SK-N-SH (cell line): ENCODE results near the gene PLEKHA4. TPM values are rescaled to one million over a fixed set of nuclear protein-coding genes. Genes with fewer than 3 reads are reported as not detected.

Experiments
- CTCF ChIA-PET: fragments of 300-600, 350-600 bp; formaldehyde crosslinking; extraction: SDS; loops from one replicate; lab custom pipeline; 2021; lab: Yijun Ruan, JAX
- POLR2A ChIA-PET: fragments of 350-600 bp; sonication (Branson Sonifier 250); formaldehyde crosslinking; extraction: SDS; loops from one replicate; lab custom pipeline; 2020; ENCODE audit warnings: antibody characterized with exemption, inconsistent platforms; lab: Yijun Ruan, JAX
- DNase-seq: peaks from one replicate; pipeline ENCODE4 v3.0.0; 2012
- H2AFZ ChIP-seq: fragments of 200-600 bp; sonication (generic); 2 replicates; pipeline ENCODE4 v1.8.1; 2016; ENCODE audit warnings: antibody characterized with exemption, mild to moderate bottlenecking, low read depth
- H3F3A ChIP-seq: fragments of 200-600 bp; sonication (generic); replicated peaks from 2 replicates; pipeline ENCODE3; 2016; ENCODE audit warnings: antibody characterized with exemption, mild to moderate bottlenecking; ENCODE audit not compliant: insufficient read depth
- H3K27ac ChIP-seq, 2 experiments: fragments of 200-500 bp in 1 of 2; fragments of 200-600 bp in 1 of 2; sonication (Bioruptor generic) in 1 of 2; sonication (generic), shearing (Covaris generic) in 1 of 2; 2 replicates each; pipeline versions ENCODE4 v1.5.1 to v1.6.1; 2014 to 2016; ENCODE audit warnings: low read depth in 2 of 2, inconsistent platforms in 1 of 2, low read length in 1 of 2, mild to moderate bottlenecking in 1 of 2, mixed read lengths in 1 of 2
- H3K27me3 ChIP-seq: fragments of 200-600 bp; sonication (generic), shearing (Covaris generic); 2 replicates; pipeline ENCODE4 v1.6.1; 2016; ENCODE audit warnings: mixed run types; ENCODE audit not compliant: insufficient read depth
- H3K36me3 ChIP-seq, 2 experiments: fragments of 200-500 bp in 1 of 2; fragments of 200-600 bp in 1 of 2; sonication (Bioruptor generic) in 1 of 2; sonication (generic) in 1 of 2; replicated peaks in 1 of 2; 2 replicates each; pipeline versions ENCODE3 to v1.5.1; 2014 to 2016; ENCODE audit warnings: low read length in 1 of 2, mild to moderate bottlenecking in 1 of 2; ENCODE audit not compliant: insufficient read depth in 2 of 2, control insufficient read depth in 1 of 2
- H3K4me1 ChIP-seq, 2 experiments: fragments of 200-500 bp in 1 of 2; fragments of 200-600 bp in 1 of 2; sonication (Bioruptor generic) in 1 of 2; sonication (generic), shearing (Covaris generic) in 1 of 2; 2 replicates each; pipeline versions ENCODE4 v1.5.1 to v1.6.1; 2014 to 2016; ENCODE audit warnings: low read depth in 1 of 2, low read length in 1 of 2, mixed run types in 1 of 2; ENCODE audit not compliant: insufficient read depth in 2 of 2, control insufficient read depth in 1 of 2
- H3K4me2 ChIP-seq: fragments of 200-600 bp; sonication (generic), shearing (Covaris generic); 2 replicates; pipeline ENCODE4 v1.6.1; 2017; ENCODE audit warnings: mixed run types
- H3K4me3 ChIP-seq, 2 experiments: fragments of 200-500 bp in 1 of 2; fragments of 200-600 bp in 1 of 2; sonication (Bioruptor generic) in 1 of 2; sonication (generic), shearing (Covaris generic) in 1 of 2; 2 replicates each; pipeline versions ENCODE4 v1.5.1 to v1.8.1; 2014 to 2016; ENCODE audit warnings: low read depth in 2 of 2, inconsistent platforms in 1 of 2, low read length in 1 of 2, mild to moderate bottlenecking in 1 of 2, mixed read lengths in 1 of 2, moderate library complexity in 1 of 2
- H3K79me2 ChIP-seq: fragments of 200-600 bp; sonication (generic); 2 replicates; pipeline ENCODE4 v1.8.1; 2017; ENCODE audit warnings: mild to moderate bottlenecking; ENCODE audit not compliant: insufficient read depth
- H3K9ac ChIP-seq: fragments of 200-600 bp; sonication (generic); 2 replicates; pipeline ENCODE4 v1.6.1; 2017; ENCODE audit warnings: mixed run types
- H3K9me2 ChIP-seq: fragments of 200-600 bp; sonication (generic); 2 replicates; pipeline ENCODE4 v1.6.1; 2017; ENCODE audit warnings: mixed run types
- H3K9me3 ChIP-seq: fragments of 200-600 bp; sonication (generic); 2 replicates; pipeline ENCODE4 v1.6.1; 2017; ENCODE audit warnings: mixed run types, mild to moderate bottlenecking, moderate library complexity
- H4K20me1 ChIP-seq: fragments of 200-600 bp; sonication (generic); 2 replicates; pipeline ENCODE4 v1.6.1; 2017; ENCODE audit warnings: mild to moderate bottlenecking, mixed run types; ENCODE audit not compliant: insufficient read depth
- CTCF ChIP-seq: fragments of 200-600 bp; sonication (generic); IDR thresholded peaks from 2 replicates; pipeline ENCODE4 v1.6.1; 2017; ENCODE audit warnings: antibody characterized with exemption, mild to moderate bottlenecking, moderate library complexity
- EP300 ChIP-seq, 2 experiments: IDR thresholded peaks; 2 replicates each; pipeline versions ENCODE4 v1.4.0 to v1.6.1; 2012; ENCODE audit warnings: borderline replicate concordance in 1 of 2, low read depth in 1 of 2, low read length in 1 of 2
- EZH2phosphoT487 ChIP-seq: fragments of 200-600 bp; sonication (generic); IDR thresholded peaks from 2 replicates; pipeline ENCODE4 v1.6.1; 2017; ENCODE audit warnings: low read depth, mixed run types, mild to moderate bottlenecking, antibody characterized with exemption, moderate library complexity, borderline replicate concordance
- FOSL2 ChIP-seq: IDR thresholded peaks from 2 replicates; pipeline ENCODE4 v1.4.0; 2012; ENCODE audit warnings: low read depth, mild to moderate bottlenecking, moderate library complexity, borderline replicate concordance
- FOXJ3 ChIP-seq: sonication (generic); formaldehyde crosslinking; IDR thresholded peaks from 2 replicates; pipeline ENCODE4 v1.5.1; 2020; ENCODE audit warnings: mild to moderate bottlenecking, missing genetic modification reagents
- JUND ChIP-seq: IDR thresholded peaks from 2 replicates; pipeline ENCODE4 v1.4.0; 2012
- MAX ChIP-seq: IDR thresholded peaks from 2 replicates; pipeline ENCODE4 v1.4.0; 2012; ENCODE audit warnings: low read depth
- SIN3A ChIP-seq: IDR thresholded peaks from 2 replicates; pipeline ENCODE4 v1.6.1; 2012; ENCODE audit warnings: low read depth, mild to moderate bottlenecking, low read length, moderate library complexity, borderline replicate concordance
- SMC3 ChIP-seq: IDR thresholded peaks from 2 replicates; pipeline ENCODE4 v1.6.1; 2012; ENCODE audit warnings: low read depth, low read length, improper control_type of control experiment
- YY1 ChIP-seq: IDR thresholded peaks from 2 replicates; pipeline ENCODE4 v1.4.0; 2012; ENCODE audit warnings: low read depth, mild to moderate bottlenecking
- WGBS: methylation state at CpG from one replicate; pipeline ENCODE4 v1.1.6; 2017; ENCODE audit warnings: low lambda C conversion rate; 5-methylcytosine and 5-hydroxymethylcytosine counted together
- polyA plus RNA-seq, 3 experiments: library from polyadenylated mRNA; depleted of rRNA; stranded (reverse); fragments of >200 nt; gene quantifications; 2 replicates each; pipeline ENCODE4 v1.2.3, GENCODE V29; 2012

The PLEKHA4 gene
- polyA plus RNA-seq, 1 of the 3 experiments (the other 2 are of a cell fraction) = 5.6 TPM

DNA sequence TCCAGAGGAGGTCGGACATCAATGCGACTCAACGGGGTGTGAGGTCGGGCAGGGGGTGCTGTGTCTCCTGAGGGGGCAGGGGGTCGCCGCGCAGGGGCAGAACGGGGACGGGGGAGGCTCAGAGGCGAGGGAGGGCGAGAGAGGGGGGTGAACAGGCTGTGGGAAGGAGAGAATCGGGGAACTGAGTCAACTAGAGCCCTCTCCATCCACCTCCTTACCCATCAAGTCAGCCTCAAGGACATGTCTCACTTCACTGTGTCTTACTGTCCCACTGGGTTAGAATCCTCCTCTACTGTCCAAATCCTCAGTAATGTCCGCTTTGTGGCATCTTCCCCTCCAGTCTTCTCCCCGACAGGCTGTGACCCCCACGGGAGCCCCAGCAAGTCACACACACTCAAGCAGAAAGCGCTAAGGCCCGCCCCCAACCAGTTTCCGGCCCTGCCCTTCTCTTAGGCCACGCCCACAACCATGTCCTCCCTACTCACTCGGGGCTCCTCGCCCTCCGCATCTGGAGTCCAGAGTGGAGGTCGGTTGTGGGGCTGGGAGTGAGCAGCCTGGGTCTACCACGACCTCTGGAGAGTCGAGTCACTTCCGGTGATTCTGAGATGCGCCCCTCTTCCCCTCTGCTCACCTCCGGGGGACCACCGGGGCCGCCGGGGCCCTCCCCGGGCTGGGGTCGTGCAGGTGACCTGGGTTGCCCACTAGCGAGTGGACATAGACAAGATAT is 9.3 kb downstream of the PLEKHA4 start:
- no peak for DNase-seq
- Histone ChIP-seq H3K4me2 (no peak overlapping the region), H3K36me3 (no peaks in the 10 kb centered on the region), H3K27ac (no peak overlapping the region), H3K4me1 (no peaks in the 10 kb centered on the region), H3K4me3 (no peak overlapping the region), H3K79me2 (no peaks in the 10 kb centered on the region), H3K9me3 (no peaks in the 10 kb centered on the region), H3F3A (no peaks in the 10 kb centered on the region), H4K20me1 (no peaks in the 10 kb centered on the region), H2AFZ (no peak overlapping the region), H3K9ac (no peak overlapping the region), H3K27me3 (no peaks in the 10 kb centered on the region), H3K9me2 (no peaks in the 10 kb centered on the region)
- CTCF ChIA-PET = no interaction called here
- POLR2A ChIA-PET = no interaction called here
- 77% methylated on average over 33 of the region's 34 CpGs for WGBS
- TF ChIP-seq CTCF (no peak), JUND (no peak), EP300 (IDR thresholded peaks at IDR 0.05; ENCODE audit: borderline replicate concordance in 1 of 2, low read depth in 1 of 2, low read length in 1 of 2) (no peak), SIN3A (no peak), YY1 (no peak)

GRCh38 chr19:48856921-48857320 is 11.5 kb downstream of the PLEKHA4 start:
- no peak for DNase-seq
- Histone ChIP-seq H4K20me1 (no peaks in the 10 kb centered on the region), H2AFZ (no peak overlapping the region), H3K4me2 (no peak overlapping the region), H3K27ac (no peak overlapping the region), H3K79me2 (no peaks in the 10 kb centered on the region), H3K9ac (no peak overlapping the region), H3K9me2 (no peaks in the 10 kb centered on the region), H3K4me3 (no peak overlapping the region), H3K27me3 (no peaks in the 10 kb centered on the region), H3F3A (no peaks in the 10 kb centered on the region), H3K4me1 (no peaks in the 10 kb centered on the region), H3K9me3 (no peaks in the 10 kb centered on the region), H3K36me3 (no peaks in the 10 kb centered on the region)
- CTCF ChIA-PET = interaction anchor here (1.5 to 1.6 kb wide), 2 partner anchors 14 to 21 kb away, joined by 3 to 9 read pairs; partner anchors contain the start of gene HSD17B14
- POLR2A ChIA-PET = no interaction called here
- 95% methylated on average over 6 of the region's 6 CpGs for WGBS
- TF ChIP-seq EP300 (IDR thresholded peaks at IDR 0.05; ENCODE audit: borderline replicate concordance in 1 of 2, low read depth in 1 of 2, low read length in 1 of 2) (no peak), FOXJ3 (no peak), FOSL2 (no peak), EZH2phosphoT487 (no peak), CTCF (no peak), SMC3 (no peak), MAX (no peak)
